ENCODE data around the gene MAN1A1. TPM values are rescaled to one million over a fixed set of nuclear protein-coding genes. Genes with fewer than 3 reads are reported as not detected.
"Not testable (repeated sequence)": the region's sequence is repeated elsewhere in the genome, so short reads cannot be mapped to it uniquely, and the experiment has no call there.

Gene MAN1A1
- polyA plus RNA-seq, 4 donors = 50.6 to 123 (median 94.3) TPM

DNA sequence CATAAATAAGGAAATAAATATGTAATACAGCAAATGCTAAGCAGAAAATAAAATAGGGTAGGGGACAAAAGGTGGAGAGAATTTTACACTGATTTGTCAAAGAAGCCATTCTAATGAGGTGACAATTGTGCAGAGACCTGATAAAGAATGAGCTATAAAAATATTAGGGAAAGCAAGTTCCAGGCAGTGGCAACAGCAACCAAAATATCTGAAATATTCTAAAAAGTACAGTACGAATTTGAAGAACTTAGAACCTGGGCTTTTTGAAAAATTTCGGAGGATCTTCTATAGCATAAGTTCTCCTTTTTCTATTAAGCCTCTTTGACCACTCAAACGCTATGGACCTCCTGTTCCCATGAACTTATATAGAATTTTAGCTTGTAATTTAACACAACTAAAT is 173.1 kb downstream of the MAN1A1 start:
- no peak for DNase-seq (ENCODE audit: low read depth in 4 of 4, low spot score in 3 of 4)

DNA sequence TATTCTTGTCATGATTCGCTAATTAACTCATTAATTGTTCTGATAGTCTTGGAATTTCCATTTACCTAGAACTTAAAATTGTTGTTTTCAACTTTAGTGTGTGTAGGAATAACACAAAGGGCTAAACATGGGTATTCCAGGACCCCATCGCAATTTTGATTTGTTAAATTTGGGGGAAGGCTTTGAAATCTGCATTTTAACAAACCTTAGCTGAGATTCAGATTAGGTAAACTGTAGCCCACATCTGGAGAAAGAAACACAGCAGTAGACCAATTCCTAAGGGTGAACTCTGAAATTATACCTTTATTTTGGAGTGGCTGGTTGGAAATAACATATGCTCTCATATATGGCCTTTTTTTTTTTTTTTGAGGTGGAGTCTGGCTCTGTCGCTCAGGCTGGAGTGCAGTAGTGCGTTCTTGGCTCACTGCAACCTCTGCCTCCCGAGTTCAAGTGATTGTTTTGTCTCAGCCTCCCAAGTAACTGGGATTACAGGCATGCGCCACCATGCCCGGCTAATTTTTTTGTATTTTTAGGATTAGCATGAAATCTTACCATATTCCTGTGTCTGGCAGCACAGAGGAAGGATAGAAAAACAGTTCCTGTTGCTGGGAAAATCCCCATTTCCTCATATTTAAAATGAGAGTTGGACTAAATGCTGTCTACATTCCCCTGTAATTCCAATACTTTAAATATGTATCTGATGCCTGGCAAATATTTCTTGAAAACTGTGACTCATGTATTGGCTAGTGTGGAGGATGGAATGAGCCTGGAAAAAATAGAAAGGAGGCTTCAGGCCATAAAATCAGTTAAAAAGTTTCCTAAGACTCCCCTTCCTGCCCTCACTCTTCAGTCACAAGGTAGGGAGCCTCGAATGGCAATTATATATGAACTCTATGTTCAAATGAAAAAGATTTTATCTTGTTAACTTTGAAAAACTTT is 174.4 kb downstream of the MAN1A1 start:
- no peak for DNase-seq (ENCODE audit: low read depth in 4 of 4, low spot score in 3 of 4)

DNA sequence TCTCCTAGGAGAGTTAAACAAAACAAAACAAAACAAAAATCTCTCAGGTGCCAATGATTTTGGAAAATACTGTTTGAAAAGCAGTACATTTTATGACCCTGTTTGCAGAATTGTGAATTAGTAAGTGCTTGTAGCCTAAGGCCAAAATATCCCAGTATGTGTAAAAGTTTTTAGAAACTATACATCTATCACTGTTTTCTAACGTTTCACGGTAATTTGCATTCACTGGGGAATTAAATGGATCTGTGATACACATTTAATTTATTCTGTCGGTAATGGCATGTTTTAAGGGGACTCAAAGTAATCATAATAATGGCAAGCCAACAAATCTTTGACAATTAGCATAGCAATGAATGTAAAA is 175.5 kb downstream of the MAN1A1 start:
- no peak for DNase-seq (ENCODE audit: low read depth in 4 of 4, low spot score in 3 of 4)

DNA sequence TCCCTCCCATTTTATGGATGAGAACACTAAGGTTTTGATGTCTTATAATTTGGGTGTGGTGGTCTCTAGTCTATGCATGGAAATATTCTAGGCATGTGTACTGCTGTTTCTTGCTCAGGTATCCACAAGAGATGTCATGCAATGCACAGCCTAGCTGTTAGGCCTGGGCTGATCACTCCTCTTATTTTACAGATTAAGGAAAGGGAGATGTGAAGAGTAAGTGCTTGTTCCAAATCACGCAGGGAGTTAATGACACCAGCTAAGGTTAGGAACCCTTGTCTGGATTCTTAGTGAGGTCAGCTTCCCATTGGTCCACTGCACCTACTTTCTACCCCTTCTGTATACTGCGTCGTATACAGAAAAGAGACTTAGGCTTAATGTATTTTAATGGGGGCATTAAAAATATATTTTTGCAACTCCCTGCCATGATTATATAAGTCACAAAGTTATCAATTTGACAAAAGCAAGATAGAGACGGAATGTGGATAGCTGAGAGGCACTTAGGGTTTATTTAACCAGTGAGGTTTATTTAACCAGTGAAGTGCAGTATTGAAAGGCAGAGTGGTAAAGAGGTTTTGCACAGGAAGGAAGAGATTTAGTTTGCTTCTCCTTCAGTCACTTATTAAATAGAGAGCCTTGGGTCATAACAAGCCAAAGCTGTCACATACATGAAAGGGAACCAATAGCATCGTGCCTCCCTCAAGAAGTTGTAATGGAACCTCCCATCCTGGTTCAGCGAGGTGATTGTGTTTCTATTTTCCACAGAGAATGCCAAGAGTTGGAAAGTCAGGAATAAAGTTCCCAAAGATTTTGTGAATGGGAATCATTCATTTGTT is 176.1 kb downstream of the MAN1A1 start:
- no peak for DNase-seq (ENCODE audit: low read depth in 4 of 4, low spot score in 3 of 4)

DNA sequence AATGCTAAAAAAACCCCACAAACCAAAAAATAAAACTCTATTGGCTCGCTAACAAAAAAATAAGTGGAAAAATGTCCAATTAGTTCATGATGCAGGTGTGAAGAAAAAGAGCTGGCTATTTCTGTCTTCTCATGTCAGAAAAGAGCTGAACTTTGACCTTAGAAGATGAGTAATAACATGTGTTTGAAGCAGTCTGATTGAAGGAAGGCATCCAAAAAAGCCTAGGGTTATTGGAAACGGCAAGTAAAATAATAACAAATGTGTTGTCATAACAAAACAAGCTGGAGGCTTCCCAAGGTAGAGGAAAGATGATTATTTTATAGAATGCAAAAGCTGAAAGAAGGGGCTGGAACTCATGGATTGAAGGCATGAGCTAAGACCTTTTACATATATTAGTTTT is 176.7 kb downstream of the MAN1A1 start:
- no peak for DNase-seq (ENCODE audit: low read depth in 4 of 4, low spot score in 3 of 4)

DNA sequence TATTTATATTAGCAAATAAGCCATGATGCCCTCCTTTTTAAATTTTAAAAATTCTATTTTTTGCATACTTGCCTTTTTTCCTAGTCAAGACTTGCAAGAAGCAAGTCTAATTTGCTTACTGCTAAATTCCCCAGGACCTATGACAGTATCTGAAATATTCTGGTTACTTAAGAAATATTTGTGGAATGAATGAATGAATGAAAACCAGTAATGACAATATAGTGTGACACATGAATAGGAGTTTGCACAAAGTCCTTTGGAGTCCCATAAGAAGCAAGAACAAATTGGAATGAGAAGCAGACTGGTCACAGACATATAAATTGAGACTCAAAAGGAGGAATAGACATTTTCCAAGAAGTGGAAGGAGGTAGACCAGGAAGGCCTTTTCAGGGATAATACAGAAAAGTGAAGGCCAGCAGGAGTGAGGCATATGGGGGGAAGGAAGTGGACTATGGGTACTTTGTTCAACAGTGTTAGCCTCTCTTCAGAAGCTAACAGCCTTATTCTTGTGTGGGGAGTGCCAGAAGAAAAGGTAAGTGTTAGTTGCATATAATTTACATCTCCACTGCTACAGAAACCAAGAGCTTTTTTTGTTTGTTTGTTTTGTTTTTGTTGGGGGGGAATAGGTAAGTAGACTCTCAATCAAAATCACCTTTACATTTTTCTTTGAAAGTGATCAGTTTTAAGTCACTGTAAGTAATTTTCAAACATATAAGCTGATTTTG is 177.5 kb downstream of the MAN1A1 start:
- no peak for DNase-seq (ENCODE audit: low read depth in 4 of 4, low spot score in 3 of 4)

DNA sequence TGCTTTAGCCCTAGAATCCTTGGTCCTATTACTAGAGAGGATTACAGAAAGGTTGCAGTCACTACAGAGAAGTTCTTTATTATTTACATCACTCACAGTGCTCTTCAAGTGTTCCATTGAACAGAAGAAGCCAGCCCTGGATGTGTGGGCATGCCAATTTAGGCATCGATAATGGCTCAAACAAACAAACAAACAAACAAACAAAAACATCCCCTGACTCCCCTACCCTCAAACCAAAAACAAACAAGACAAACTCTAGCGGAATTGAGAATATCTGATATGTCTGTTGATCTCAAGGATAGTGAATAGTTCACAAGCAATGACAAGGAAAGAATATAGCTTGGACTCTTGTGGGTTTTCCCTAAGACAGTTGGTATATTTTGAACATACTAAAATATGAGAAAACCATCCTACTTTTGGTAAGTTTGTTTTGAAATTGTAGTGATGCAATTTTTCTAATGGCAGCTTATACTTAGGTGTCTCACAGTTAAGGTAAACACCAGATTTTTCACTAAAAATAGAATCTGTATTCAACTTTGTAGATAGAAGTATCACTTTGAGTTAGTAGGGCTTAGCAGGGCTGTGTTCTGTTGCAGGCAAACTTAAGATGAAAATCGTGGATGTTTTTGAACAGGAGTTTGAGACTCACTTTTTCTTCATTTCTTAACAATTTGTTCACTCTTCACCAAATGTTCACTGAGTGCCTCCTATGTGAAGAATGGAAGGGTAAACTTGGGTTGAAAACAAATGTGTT is 178.3 kb downstream of the MAN1A1 start:
- no peak for DNase-seq (ENCODE audit: low read depth in 4 of 4, low spot score in 3 of 4)

DNA sequence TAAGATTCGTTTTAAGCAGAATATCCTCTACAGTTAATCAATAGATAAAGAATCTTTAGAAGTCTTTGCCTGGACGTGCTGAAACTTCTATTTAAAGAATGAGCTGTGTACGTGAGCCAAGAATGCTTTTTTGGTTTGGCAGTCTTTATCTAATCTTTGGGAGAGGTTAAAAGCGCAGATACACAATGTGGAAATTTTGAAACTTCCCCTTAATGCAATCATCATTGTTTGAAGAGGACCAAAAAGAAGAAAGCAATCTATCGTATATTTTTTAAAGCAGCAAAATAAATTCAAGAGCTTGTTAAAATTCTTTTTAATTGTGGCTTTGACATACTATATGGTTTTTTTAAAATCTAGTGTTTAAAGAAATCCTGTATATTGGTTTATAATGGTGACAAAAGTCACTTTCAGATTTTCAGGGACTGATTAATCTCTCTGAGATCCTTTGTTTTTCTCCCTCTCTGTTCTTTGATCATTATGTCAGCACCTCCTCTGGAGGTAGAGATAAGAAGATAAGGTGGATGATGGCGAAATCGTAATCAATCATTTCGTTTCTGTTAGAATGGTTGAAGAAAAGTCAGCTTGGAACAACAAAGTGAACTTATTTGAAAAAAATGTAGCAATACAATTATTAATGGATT is 179.0 kb downstream of the MAN1A1 start:
- DNase-seq (ENCODE audit: low read depth in 4 of 4, low spot score in 3 of 4) = no peak

DNA sequence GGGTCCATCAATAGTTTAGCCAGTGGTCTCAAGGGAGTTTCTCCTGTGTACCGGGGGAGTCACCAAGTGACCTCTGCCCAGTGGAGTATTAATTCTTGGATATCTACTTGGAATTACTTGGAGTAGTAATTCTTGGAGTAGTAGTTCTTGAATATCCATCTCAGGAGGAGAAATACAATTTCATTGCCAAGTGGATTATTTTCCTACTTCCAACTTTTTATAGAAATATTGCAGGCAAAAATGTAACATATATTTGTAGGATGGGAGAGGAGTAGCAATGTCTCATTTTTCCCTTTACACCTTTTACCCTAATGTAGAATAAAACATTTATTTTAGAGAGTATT is 179.5 kb downstream of the MAN1A1 start:
- no peak for DNase-seq (ENCODE audit: low read depth in 4 of 4, low spot score in 3 of 4)

DNA sequence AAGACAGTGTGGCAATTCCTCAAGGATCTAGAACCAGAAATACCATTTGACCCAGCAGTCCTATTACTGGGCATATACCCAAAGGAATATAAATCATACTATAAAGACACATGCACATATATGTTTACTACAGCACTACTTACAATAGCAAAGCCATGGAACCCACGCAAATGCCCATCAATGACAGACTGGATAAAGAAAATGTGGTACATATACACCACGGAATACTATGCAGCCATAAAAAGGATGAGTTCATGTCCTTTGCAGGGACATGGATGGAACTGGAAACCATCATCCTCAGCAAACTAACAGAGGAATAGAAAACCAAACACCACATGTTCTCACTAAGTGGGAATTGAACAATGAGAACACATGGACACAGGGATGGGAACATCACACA is 180.2 kb downstream of the MAN1A1 start:
- not testable (repeated sequence) for DNase-seq (ENCODE audit: low read depth in 4 of 4, low spot score in 3 of 4)

DNA sequence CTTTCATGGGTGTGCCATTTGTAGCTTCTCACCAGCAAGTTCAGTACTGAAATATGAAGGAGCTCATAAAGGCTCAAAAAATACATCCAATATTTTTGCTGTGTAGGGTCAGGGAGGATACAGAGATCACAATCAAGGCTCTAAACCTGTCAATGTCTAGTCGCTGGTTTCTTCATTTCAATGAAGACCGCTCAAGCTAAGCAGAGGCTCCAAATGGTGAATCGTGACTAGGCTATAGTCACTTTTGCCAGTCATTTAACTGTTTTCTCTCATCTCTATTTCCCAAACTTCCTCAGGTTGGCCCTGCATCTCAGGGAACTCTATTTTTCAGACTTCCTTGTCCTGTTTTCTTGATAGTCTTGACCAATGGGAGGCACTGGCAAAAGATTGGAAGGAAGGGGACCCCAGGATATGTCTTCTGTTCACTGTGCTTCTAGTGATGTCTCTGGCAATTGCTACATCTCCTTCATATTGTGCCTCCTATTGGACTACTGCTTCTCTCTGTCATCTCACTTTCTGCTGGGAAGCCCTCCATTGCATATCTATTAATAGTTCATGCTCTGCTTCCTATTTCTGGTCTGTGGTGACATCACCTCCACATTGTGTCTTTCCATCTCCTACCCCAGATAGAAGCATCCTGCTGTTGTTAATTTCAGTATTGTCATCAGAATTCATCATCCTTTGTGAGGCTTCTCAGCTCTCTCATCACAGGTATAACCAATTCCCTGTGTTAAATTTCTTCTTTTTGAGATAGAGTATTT is 183.4 kb downstream of the MAN1A1 start:
- no peak for DNase-seq (ENCODE audit: low read depth in 4 of 4, low spot score in 3 of 4)

DNA sequence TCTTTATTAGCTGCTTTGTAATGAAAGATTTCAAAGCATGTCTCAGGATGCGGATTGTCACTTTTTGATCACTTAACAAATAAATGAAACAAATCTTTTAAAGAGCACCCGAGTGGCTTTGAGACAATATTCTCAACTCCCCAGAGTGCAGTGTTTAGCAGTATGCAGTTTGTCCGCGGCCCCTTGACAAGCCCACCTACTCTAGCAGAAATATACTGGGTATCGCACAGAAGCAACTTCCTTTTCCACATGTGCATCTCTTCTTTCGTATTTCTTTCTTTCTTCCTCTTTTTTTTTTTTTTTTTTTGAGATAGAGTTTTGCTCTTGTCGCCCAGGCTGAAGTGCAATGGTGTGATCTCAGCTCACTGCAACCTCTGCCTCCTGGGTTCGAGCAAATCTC is 186.6 kb downstream of the MAN1A1 start:
- peak in 1 of 4 donors; percentile 6 for DNase-seq (ENCODE audit: low read depth in 4 of 4, low spot score in 3 of 4)

DNA sequence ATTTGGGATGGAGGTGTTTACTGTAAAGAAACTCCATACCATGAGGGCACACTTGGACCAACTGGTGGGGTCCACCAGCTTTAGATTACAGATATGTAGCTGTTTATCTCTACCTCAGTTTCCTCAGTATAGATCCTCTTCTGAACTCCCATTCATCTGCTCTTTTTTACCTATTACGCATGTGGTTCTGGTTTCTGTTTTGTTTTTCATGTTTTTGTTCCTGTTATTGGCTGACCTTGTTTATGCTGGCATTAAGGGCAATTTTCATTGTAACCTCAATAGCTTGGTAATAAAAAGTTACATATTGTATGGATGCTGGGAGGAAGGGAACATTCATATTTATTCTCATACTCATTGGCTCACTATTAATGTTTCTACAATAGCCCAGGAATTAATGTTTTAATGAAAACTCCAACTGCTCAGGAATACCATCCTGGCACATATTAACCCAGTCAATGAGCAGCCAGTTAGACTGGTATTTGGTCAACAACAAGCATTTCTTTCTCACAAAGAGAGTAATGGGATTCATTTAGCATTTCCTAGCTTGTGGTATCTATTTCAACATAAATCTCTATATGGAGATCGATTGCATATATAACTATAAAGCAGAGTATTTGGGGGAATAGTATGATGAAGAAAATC is 187.3 kb downstream of the MAN1A1 start:
- peak in 3 of 4 donors; percentile 22 to 39 (median 22) for DNase-seq (ENCODE audit: low read depth in 4 of 4, low spot score in 3 of 4)

DNA sequence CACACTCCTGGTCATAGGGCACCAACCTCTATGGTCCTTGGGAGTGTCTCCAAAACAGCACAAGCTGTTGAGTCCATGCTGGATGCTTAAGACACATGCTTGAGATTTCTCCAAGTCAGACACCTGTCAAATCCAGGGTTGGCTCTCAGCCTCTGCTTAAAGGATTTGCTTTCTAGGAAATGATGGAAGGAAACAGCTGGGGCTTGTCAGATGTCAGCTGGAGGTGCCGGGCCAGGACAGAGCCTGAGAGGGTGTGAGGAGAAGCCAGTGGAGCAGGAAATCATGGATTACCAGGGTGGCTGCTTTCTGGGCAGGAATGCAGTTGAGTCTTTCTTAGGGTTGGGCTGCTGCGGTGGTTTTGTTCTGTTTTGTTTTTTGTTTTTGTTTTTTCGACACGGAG is 188.1 kb downstream of the MAN1A1 start:
- DNase-seq (ENCODE audit: low read depth in 4 of 4, low spot score in 3 of 4) = peak in 2 of 4 donors; percentile 14 to 19

DNA sequence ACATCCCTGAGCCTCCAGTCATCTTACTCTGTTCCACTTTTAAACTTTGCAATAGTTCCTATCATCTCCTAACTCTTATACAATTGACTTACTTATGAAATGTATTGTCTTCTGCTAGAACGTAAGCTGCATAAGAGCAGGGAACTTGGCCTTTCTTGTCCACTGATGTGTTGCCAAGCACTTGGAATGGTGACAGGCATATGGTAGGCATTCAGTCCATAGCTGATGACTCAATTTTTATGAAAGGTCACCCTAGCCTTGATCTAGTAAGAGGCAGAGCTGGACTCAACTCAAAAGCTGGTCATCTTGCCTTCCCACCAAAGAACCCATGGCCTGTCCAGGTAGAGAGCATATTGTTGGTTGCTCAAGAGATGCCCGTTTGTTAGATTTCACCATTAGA is 188.7 kb downstream of the MAN1A1 start:
- DNase-seq (ENCODE audit: low read depth in 4 of 4, low spot score in 3 of 4) = no peak

DNA sequence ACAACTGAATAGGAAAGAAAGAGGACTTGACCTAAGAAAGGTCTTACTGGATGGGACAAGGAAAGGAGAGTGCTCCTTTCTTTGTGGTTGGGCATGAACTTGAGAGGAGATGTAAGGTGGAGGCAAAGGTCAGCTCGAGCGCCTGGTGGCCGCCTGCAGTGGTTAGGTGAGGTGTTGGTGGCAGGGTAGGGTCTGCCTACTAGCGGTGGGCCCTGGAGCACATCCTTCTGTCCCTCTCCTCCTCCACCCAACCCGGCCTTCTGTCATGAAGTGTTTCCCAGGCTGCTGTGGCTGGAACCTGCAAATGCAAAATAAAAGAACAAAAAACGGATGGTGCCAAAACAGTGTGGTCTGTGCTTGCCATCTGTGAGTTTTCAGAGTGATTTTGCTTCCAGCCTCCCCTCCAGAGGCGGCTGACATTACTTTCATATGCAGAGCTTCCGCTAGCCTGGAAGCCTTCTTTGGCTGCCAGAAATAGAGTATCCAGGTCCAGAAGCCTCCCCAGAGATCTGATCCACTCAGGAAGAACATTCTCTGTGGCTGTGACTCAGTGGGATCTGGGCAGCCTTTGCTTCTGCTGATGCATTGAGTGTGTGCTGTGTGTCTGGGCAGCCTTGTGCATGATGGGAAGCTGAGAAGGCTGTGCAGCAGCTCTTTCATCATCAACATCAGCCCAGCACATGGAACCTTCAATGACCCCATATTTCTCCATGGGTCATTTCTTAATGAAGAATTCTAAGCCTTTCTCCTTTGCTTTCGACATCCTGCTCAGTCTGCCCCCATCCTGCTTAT is 191.3 kb downstream of the MAN1A1 start:
- DNase-seq (ENCODE audit: low read depth in 4 of 4, low spot score in 3 of 4) = no peak

DNA sequence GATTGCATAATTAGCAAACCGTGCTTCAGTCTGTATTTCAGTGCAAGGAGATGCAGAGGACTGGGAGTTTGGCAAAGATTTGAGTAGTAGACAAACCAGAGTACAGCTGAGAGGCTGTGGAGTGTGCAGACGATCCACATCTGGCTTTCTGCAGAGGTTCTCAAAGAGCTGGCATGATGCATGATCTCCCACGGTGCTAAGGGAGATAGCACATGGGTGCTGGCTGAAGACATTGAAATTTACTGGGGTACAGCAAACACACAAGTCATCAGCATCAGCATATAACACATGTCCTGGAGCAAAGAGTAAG is 192.1 kb downstream of the MAN1A1 start:
- no peak for DNase-seq (ENCODE audit: low read depth in 4 of 4, low spot score in 3 of 4)

All from left renal pelvis (tissue), 4 donors.